HepG2 (cell line): ENCODE results near the gene RABL6. TPM values are rescaled to one million over a fixed set of nuclear protein-coding genes. Genes with fewer than 3 reads are reported as not detected.

Experiments used
- AKAP8 ChIP-seq: sonication (generic); formaldehyde crosslinking; IDR thresholded peaks from 2 replicates; pipeline ENCODE4 v1.5.1; 2020; ENCODE audit warnings: mild to moderate bottlenecking, missing genetic modification reagents
- KDM3A ChIP-seq: IDR thresholded peaks from 2 replicates; pipeline ENCODE4 v1.6.1; 2018; ENCODE audit warnings: low read depth, missing compliant biosample characterization
- MXD4 ChIP-seq: IDR thresholded peaks from 2 replicates; pipeline ENCODE4 v1.6.1; 2016; ENCODE audit warnings: mild to moderate bottlenecking, missing biosample characterization, missing genetic modification reagents
- POLR2G ChIP-seq: fragments of 200-400 bp; formaldehyde crosslinking; IDR thresholded peaks from 2 replicates; pipeline ENCODE4 v1.6.1; 2018; ENCODE audit warnings: mild to moderate bottlenecking, low read depth, low read length, moderate library complexity
- SALL1 ChIP-seq: sonication (generic); formaldehyde crosslinking; IDR thresholded peaks from 2 replicates; pipeline ENCODE4 v1.8.0; 2022; ENCODE audit warnings: mild to moderate bottlenecking, missing genetic modification reagents
- SETDB1 ChIP-seq: sonication (generic); formaldehyde crosslinking; IDR thresholded peaks from 2 replicates; pipeline ENCODE4 v1.5.1; 2020; ENCODE audit warnings: missing genetic modification reagents, mild to moderate bottlenecking, borderline replicate concordance
- TEAD3 ChIP-seq: optimal IDR thresholded peaks from 2 replicates; pipeline ENCODE3; 2016; ENCODE audit warnings: borderline replicate concordance
- ZFAT ChIP-seq: sonication (generic); formaldehyde crosslinking; conservative IDR thresholded peaks from 2 replicates; pipeline ENCODE4 v1.8.1; 2023; ENCODE audit warnings: missing genetic modification reagents, inconsistent platforms
- ZNF274 ChIP-seq: sonication (generic); formaldehyde crosslinking; IDR thresholded peaks from 2 replicates; pipeline ENCODE4 v1.5.1; 2020; ENCODE audit warnings: mild to moderate bottlenecking, missing genetic modification reagents
- ZNF766 ChIP-seq: sonication (generic); formaldehyde crosslinking; IDR thresholded peaks from 2 replicates; pipeline ENCODE4 v1.5.0; 2020; ENCODE audit warnings: missing genetic modification reagents, borderline replicate concordance
- polyA plus RNA-seq, 8 experiments: library from polyadenylated mRNA; depleted of rRNA in 3 of 8; stranded (reverse) in 7 of 8; unstranded in 1 of 8; fragments of >200 nt; fragmentation: Illumina TruSeq in 4 of 8; extraction: Trizol in 4 of 8; gene quantifications; 2 replicates each; pipeline versions ENCODE4 v1.2.1 to v1.2.3, GENCODE V29; 2011 to 2016; ENCODE audit warnings: low read depth in 4 of 8, missing spikeins in 1 of 8, mixed read lengths in 1 of 8; ENCODE audit not compliant: insufficient read depth in 1 of 8
- total RNA-seq, 5 experiments: library from RNA; depleted of rRNA; stranded (reverse); fragments of >200 nt; fragmentation: Illumina TruSeq; extraction: Trizol; gene quantifications; 2 replicates each; pipeline ENCODE4 v1.2.3, GENCODE V29; 2016; ENCODE audit warnings: low read depth in 1 of 5
- TF ChIP-seq, protein P1 (sequence below): sonication (generic); formaldehyde crosslinking; IDR thresholded peaks from 2 replicates; pipeline ENCODE4 v1.4.0; 2020; ENCODE audit warnings: missing genetic modification reagents
- TF ChIP-seq, protein P2 (sequence below): sonication (generic); formaldehyde crosslinking; IDR thresholded peaks from 2 replicates; pipeline ENCODE4 v1.5.1; 2020; ENCODE audit warnings: mild to moderate bottlenecking, moderate library complexity, missing genetic modification reagents
- TF ChIP-seq, protein P3 (sequence below): sonication (generic); formaldehyde crosslinking; IDR thresholded peaks from 2 replicates; pipeline ENCODE4 v1.5.0; 2020; ENCODE audit warnings: mild to moderate bottlenecking, missing genetic modification reagents
- TF ChIP-seq, protein P4 (sequence below), 2 experiments: sonication (generic) in 1 of 2; formaldehyde crosslinking in 1 of 2; IDR thresholded peaks; 2 replicates each; pipeline versions ENCODE4 v1.5.1 to v1.6.1; 2011 to 2020; ENCODE audit warnings: borderline replicate concordance in 1 of 2, low read depth in 1 of 2, low read length in 1 of 2, mild to moderate bottlenecking in 1 of 2, missing genetic modification reagents in 1 of 2, moderate library complexity in 1 of 2
- TF ChIP-seq, protein P5 (sequence below): sonication (generic); formaldehyde crosslinking; IDR thresholded peaks from 2 replicates; pipeline ENCODE4 v1.4.0; 2020; ENCODE audit warnings: missing genetic modification reagents

RABL6 gene
- total and polyA plus RNA-seq, 2 of the 13 experiments (the other 11 are each of a cell fraction or from before 2014, with no cell fraction given): 81.5 to 125 TPM

DNA sequence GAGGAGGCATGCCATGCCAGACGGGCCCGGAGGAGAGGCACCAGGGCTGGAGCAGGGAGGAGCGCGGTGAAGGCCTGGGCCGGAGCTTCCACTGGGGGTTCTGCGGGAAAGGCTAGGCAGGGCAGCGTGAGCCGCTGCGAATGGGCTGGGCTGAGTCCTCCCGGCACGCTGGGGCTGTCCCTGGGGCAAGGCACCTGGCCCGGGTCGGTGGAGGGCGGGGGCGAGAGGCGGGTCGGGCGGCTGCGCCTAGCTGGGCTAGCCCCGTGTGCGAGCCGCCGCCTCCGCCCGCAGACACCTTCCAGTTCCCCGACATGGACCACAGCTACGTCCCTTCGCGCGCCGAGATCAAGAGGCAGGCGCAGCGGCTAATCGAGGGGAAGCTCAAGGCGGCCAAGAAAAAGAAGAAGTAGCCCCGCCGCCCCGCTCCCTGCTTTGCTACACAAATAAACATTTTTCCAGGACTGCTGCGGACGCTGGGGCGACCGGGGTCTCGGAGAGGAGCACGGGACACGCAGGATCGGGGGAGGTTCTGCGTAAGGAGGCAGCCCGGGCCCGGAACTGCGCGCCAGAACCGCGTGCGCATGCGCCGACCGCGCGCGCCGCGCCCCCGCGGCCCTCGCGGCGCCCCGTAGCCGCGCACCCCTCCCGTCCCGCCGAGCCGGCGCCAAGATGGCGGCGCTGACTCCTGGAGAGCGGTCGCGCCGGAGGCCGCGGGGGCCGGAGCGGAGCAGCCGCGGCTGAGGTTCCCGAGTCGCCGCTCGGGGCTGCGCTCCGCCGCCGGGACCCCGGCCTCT lies at the start of gene RABL6 (continued):
- TF ChIP-seq, protein P1, sequence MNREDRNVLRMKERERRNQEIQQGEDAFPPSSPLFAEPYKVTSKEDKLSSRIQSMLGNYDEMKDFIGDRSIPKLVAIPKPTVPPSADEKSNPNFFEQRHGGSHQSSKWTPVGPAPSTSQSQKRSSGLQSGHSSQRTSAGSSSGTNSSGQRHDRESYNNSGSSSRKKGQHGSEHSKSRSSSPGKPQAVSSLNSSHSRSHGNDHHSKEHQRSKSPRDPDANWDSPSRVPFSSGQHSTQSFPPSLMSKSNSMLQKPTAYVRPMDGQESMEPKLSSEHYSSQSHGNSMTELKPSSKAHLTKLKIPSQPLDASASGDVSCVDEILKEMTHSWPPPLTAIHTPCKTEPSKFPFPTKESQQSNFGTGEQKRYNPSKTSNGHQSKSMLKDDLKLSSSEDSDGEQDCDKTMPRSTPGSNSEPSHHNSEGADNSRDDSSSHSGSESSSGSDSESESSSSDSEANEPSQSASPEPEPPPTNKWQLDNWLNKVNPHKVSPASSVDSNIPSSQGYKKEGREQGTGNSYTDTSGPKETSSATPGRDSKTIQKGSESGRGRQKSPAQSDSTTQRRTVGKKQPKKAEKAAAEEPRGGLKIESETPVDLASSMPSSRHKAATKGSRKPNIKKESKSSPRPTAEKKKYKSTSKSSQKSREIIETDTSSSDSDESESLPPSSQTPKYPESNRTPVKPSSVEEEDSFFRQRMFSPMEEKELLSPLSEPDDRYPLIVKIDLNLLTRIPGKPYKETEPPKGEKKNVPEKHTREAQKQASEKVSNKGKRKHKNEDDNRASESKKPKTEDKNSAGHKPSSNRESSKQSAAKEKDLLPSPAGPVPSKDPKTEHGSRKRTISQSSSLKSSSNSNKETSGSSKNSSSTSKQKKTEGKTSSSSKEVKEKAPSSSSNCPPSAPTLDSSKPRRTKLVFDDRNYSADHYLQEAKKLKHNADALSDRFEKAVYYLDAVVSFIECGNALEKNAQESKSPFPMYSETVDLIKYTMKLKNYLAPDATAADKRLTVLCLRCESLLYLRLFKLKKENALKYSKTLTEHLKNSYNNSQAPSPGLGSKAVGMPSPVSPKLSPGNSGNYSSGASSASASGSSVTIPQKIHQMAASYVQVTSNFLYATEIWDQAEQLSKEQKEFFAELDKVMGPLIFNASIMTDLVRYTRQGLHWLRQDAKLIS (CRISPR knock-in tag): peak; percentile 52; the same call in 1 of the 2 replicates
- TF ChIP-seq ZNF766 (CRISPR knock-in tag): peak; percentile 38; the same call in 1 of the 2 replicates
- TF ChIP-seq, protein P2, sequence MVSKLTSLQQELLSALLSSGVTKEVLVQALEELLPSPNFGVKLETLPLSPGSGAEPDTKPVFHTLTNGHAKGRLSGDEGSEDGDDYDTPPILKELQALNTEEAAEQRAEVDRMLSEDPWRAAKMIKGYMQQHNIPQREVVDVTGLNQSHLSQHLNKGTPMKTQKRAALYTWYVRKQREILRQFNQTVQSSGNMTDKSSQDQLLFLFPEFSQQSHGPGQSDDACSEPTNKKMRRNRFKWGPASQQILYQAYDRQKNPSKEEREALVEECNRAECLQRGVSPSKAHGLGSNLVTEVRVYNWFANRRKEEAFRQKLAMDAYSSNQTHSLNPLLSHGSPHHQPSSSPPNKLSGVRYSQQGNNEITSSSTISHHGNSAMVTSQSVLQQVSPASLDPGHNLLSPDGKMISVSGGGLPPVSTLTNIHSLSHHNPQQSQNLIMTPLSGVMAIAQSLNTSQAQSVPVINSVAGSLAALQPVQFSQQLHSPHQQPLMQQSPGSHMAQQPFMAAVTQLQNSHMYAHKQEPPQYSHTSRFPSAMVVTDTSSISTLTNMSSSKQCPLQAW (CRISPR knock-in tag): 0 out of 2 replicates have a peak, but pooled peaks have one; percentile 11
- TF ChIP-seq SETDB1 (CRISPR knock-in tag): no peak
- TF ChIP-seq SALL1 (CRISPR knock-in tag): peak; percentile 54
- TF ChIP-seq, protein P3, sequence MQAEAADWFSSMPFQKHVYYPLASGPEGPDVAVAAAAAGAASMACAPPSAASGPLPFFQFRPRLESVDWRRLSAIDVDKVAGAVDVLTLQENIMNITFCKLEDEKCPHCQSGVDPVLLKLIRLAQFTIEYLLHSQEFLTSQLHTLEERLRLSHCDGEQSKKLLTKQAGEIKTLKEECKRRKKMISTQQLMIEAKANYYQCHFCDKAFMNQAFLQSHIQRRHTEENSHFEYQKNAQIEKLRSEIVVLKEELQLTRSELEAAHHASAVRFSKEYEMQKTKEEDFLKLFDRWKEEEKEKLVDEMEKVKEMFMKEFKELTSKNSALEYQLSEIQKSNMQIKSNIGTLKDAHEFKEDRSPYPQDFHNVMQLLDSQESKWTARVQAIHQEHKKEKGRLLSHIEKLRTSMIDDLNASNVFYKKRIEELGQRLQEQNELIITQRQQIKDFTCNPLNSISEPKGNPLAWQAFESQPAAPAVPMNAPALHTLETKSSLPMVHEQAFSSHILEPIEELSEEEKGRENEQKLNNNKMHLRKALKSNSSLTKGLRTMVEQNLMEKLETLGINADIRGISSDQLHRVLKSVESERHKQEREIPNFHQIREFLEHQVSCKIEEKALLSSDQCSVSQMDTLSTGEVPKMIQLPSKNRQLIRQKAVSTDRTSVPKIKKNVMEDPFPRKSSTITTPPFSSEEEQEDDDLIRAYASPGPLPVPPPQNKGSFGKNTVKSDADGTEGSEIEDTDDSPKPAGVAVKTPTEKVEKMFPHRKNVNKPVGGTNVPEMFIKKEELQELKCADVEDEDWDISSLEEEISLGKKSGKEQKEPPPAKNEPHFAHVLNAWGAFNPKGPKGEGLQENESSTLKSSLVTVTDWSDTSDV (CRISPR knock-in tag): peak; percentile 70; the same call in 1 of the 2 replicates
- no peak for TF ChIP-seq ZNF274 (CRISPR knock-in tag)
- 0 out of 2 replicates have a peak, but pooled peaks have one; percentile 15 for TF ChIP-seq KDM3A (CRISPR knock-in tag)
- no peak for TF ChIP-seq MXD4 (CRISPR knock-in tag)
- TF ChIP-seq TEAD3: peak; percentile 25
- 0 out of 2 replicates have a peak, but pooled peaks have one; percentile 39 for TF ChIP-seq ZFAT
- TF ChIP-seq POLR2G: peak; percentile 63; the same call in 1 of the 2 replicates
- TF ChIP-seq, protein P4, sequence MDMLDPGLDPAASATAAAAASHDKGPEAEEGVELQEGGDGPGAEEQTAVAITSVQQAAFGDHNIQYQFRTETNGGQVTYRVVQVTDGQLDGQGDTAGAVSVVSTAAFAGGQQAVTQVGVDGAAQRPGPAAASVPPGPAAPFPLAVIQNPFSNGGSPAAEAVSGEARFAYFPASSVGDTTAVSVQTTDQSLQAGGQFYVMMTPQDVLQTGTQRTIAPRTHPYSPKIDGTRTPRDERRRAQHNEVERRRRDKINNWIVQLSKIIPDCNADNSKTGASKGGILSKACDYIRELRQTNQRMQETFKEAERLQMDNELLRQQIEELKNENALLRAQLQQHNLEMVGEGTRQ (IDR thresholded peaks at IDR 0.05; ENCODE audit: low read depth, low read length): no peak
- TF ChIP-seq, protein P4 (CRISPR knock-in tag; IDR thresholded peaks at IDR 0.05; ENCODE audit: borderline replicate concordance): peak; percentile 27; the same call in 1 of the 2 replicates
- TF ChIP-seq, protein P5, sequence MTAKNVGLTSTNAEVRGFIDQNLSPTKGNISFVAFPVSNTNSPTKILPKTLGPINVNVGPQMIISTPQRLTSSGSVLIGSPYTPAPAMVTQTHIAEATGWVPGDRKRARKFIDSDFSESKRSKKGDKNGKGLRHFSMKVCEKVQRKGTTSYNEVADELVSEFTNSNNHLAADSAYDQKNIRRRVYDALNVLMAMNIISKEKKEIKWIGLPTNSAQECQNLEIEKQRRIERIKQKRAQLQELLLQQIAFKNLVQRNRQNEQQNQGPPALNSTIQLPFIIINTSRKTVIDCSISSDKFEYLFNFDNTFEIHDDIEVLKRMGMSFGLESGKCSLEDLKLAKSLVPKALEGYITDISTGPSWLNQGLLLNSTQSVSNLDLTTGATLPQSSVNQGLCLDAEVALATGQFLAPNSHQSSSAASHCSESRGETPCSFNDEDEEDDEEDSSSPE (CRISPR knock-in tag): 0 out of 2 replicates have a peak, but pooled peaks have one; percentile 32
- peak; percentile 83 for TF ChIP-seq AKAP8 (CRISPR knock-in tag)
